ENCODE results near the gene TGFB2. TPM values are rescaled to one million over a fixed set of nuclear protein-coding genes. Genes with fewer than 3 reads are reported as not detected.

The TGFB2 gene
- total RNA-seq, 2 experiments from 2014 or later: not detected

GRCh38 chr1:218480137-218480536 is 135.0 kb downstream of the TGFB2 start:
- Mint-ChIP-seq H3K4me1 (no peaks in the 10 kb centered on the region), H3K9me3 (ENCODE audit: low read depth) (no peaks in the 10 kb centered on the region), H3K27me3 (peaks cover 3% of the 10 kb centered on the region), H3K27ac (no peak overlapping the region), H3K4me3 (no peak overlapping the region), H3K36me3 (no peaks in the 10 kb centered on the region)
- CTCF ChIA-PET: no interaction called here
- ATAC-seq (no peak), DNase-seq (no peak)

GRCh38 chr1:218480588-218481099 is 135.5 kb downstream of the TGFB2 start:
- Mint-ChIP-seq H3K27me3 (peaks cover 1% of the 10 kb centered on the region), H3K9me3 (ENCODE audit: low read depth) (no peaks in the 10 kb centered on the region), H3K4me3 (no peak overlapping the region), H3K36me3 (no peaks in the 10 kb centered on the region), H3K4me1 (no peaks in the 10 kb centered on the region), H3K27ac (no peak overlapping the region)
- CTCF ChIA-PET: no interaction called here
- ATAC-seq (no peak), DNase-seq (no peak)

- DNase-seq (no peak), ATAC-seq (no peak)
- no peaks in the 10 kb centered on the region for H3K9me3 Mint-ChIP-seq (ENCODE audit: low read depth)
- no peak overlapping the region for H3K4me3 Mint-ChIP-seq
- no peak overlapping the region for H3K27ac Mint-ChIP-seq
- CTCF ChIA-PET: no interaction called here
- no peaks in the 10 kb centered on the region for H3K4me1 Mint-ChIP-seq
- no peaks in the 10 kb centered on the region for H3K36me3 Mint-ChIP-seq
- no peaks in the 10 kb centered on the region for H3K27me3 Mint-ChIP-seq
Observed at GRCh38 chr1:218481116-218481775, 136.1 kb downstream of the TGFB2 start.

GRCh38 chr1:218482683-218483082 is 137.5 kb downstream of the TGFB2 start:
- Mint-ChIP-seq H3K9me3 (ENCODE audit: low read depth) (no peaks in the 10 kb centered on the region), H3K4me3 (no peak overlapping the region), H3K36me3 (no peaks in the 10 kb centered on the region), H3K27me3 (no peaks in the 10 kb centered on the region), H3K4me1 (no peaks in the 10 kb centered on the region), H3K27ac (no peak overlapping the region)
- ATAC-seq: no peak
- CTCF ChIA-PET: no interaction called here
- no peak for DNase-seq

GRCh38 chr1:218485241-218485928 is 140.2 kb downstream of the TGFB2 start:
- DNase-seq (no peak), ATAC-seq (no peak)
- Mint-ChIP-seq H3K9me3 (ENCODE audit: low read depth) (no peaks in the 10 kb centered on the region), H3K4me3 (no peak overlapping the region), H3K27ac (no peak overlapping the region), H3K4me1 (no peaks in the 10 kb centered on the region), H3K27me3 (peaks cover 4% of the 10 kb centered on the region), H3K36me3 (no peaks in the 10 kb centered on the region)
- CTCF ChIA-PET: no interaction called here

GRCh38 chr1:218488531-218488930 is 143.4 kb downstream of the TGFB2 start:
- ATAC-seq: no peak
- H3K9me3 Mint-ChIP-seq (ENCODE audit: low read depth): no peaks in the 10 kb centered on the region
- H3K27me3 Mint-ChIP-seq: peaks cover 6% of the 10 kb centered on the region
- no peaks in the 10 kb centered on the region for H3K4me1 Mint-ChIP-seq
- no peak overlapping the region for H3K4me3 Mint-ChIP-seq
- CTCF ChIA-PET: no interaction called here
- DNase-seq: no peak
- no peak overlapping the region for H3K27ac Mint-ChIP-seq
- no peaks in the 10 kb centered on the region for H3K36me3 Mint-ChIP-seq

GRCh38 chr1:218488986-218489385 is 143.8 kb downstream of the TGFB2 start:
- no peaks in the 10 kb centered on the region for H3K36me3 Mint-ChIP-seq
- H3K27me3 Mint-ChIP-seq: peaks cover 6% of the 10 kb centered on the region
- no peaks in the 10 kb centered on the region for H3K9me3 Mint-ChIP-seq (ENCODE audit: low read depth)
- DNase-seq (no peak), ATAC-seq (no peak)
- H3K4me3 Mint-ChIP-seq: no peak overlapping the region
- H3K27ac Mint-ChIP-seq: no peak overlapping the region
- CTCF ChIA-PET: no interaction called here
- H3K4me1 Mint-ChIP-seq: no peaks in the 10 kb centered on the region

GRCh38 chr1:218490406-218490922 is 145.3 kb downstream of the TGFB2 start:
- Mint-ChIP-seq H3K9me3 (ENCODE audit: low read depth) (no peaks in the 10 kb centered on the region), H3K27ac (no peak overlapping the region), H3K27me3 (peaks cover 6% of the 10 kb centered on the region), H3K4me1 (no peaks in the 10 kb centered on the region), H3K36me3 (no peaks in the 10 kb centered on the region), H3K4me3 (no peak overlapping the region)
- no peak for DNase-seq
- CTCF ChIA-PET: interaction anchor here (0.7 kb wide), 1 partner anchor 99 kb away, joined by 5 read pairs; no protein-coding TSS in a partner anchor
- no peak for ATAC-seq

- no peak for ATAC-seq
- DNase-seq: no peak
- CTCF ChIA-PET: no interaction called here
- peaks cover 6% of the 10 kb centered on the region for H3K27me3 Mint-ChIP-seq
- no peaks in the 10 kb centered on the region for H3K4me1 Mint-ChIP-seq
- no peaks in the 10 kb centered on the region for H3K36me3 Mint-ChIP-seq
- no peak overlapping the region for H3K27ac Mint-ChIP-seq
- H3K4me3 Mint-ChIP-seq: no peak overlapping the region
- no peaks in the 10 kb centered on the region for H3K9me3 Mint-ChIP-seq (ENCODE audit: low read depth)
Observed at GRCh38 chr1:218492874-218493273, 147.7 kb downstream of the TGFB2 start.

- no peak overlapping the region for H3K27ac Mint-ChIP-seq
- no peaks in the 10 kb centered on the region for H3K9me3 Mint-ChIP-seq (ENCODE audit: low read depth)
- H3K27me3 Mint-ChIP-seq: peaks cover 2% of the 10 kb centered on the region
Observed at GRCh38 chr1:218493986-218494385, 148.8 kb downstream of the TGFB2 start.

More at GRCh38 chr1:218493986-218494385, 148.8 kb downstream of the TGFB2 start:
- Mint-ChIP-seq H3K4me1 (no peaks in the 10 kb centered on the region), H3K4me3 (no peak overlapping the region), H3K36me3 (no peaks in the 10 kb centered on the region)
- CTCF ChIA-PET: no interaction called here
- no peak for ATAC-seq
- no peak for DNase-seq

Other genes with a start within 250 kb of the TGFB2 start
- 10 to 100 TPM; 10.7 to 17.8 TPM for gene RRP15, start 60.0 kb upstream of the TGFB2 start, total RNA-seq

Measured in activated CD8-positive, alpha-beta memory T cell treated with anti-CD3 and anti-CD28 coated beads, Interleukin-2, amount 10 ng/mL, durations not matched to agents 7 days and 5 days (primary cell).